CD4-positive, alpha-beta T cell (primary cell): ENCODE data around the gene SAC3D1. TPM values are rescaled to one million over a fixed set of nuclear protein-coding genes. Genes with fewer than 3 reads are reported as not detected.
A peak's percentile ranks its signal among the peaks of the same experiment; 100 is the strongest.

Experiments
- ATAC-seq: fragments of 200-7000 bp; cut with Tn5 transposase; one replicate; pipeline ENCODE4 v1.10.0; 2022; ENCODE audit warnings: mild to moderate bottlenecking; ENCODE audit not compliant: poor library complexity
- CTCF ChIA-PET: fragments of 350-600 bp; sonication (Branson Sonifier 250); formaldehyde crosslinking; loops from one replicate; lab custom pipeline; 2021; ENCODE audit warnings: antibody characterized with exemption, inconsistent platforms; lab: Charles Lee
- POLR2A ChIA-PET: fragments of 350-600 bp; sonication (Branson Sonifier 250); formaldehyde crosslinking; loops from one replicate; lab custom pipeline; 2021; ENCODE audit warnings: antibody characterized with exemption, inconsistent platforms; lab: Charles Lee
- DNase-seq, 14 experiments: peaks; one replicate each; pipeline ENCODE4 v3.0.0-alpha.2; 2013 to 2020; ENCODE audit warnings: mixed read lengths in 2 of 14
- H3K27ac ChIP-seq, 2 donors: one replicate each; pipeline versions ENCODE4 v1.5.1 to v1.7.0; 2013; ENCODE audit warnings: low read length in 2 of 2, low read depth in 1 of 2, mild to moderate bottlenecking in 1 of 2
- H3K27me3 ChIP-seq, 2 experiments: 1 replicate in 1 of 2; 2 replicates in 1 of 2; pipeline versions ENCODE4 v1.6.1 to v1.7.0; 2013; ENCODE audit warnings: low read length in 2 of 2, control low read depth in 1 of 2, mild to moderate bottlenecking in 1 of 2, moderate library complexity in 1 of 2; ENCODE audit not compliant: insufficient read depth in 2 of 2, control insufficient read depth in 1 of 2
- H3K36me3 ChIP-seq: one replicate; pipeline ENCODE4 v1.6.1; 2013; ENCODE audit warnings: low read length, control low read depth; ENCODE audit not compliant: insufficient read depth
- H3K4me1 ChIP-seq: one replicate; pipeline ENCODE4 v1.6.1; 2013; ENCODE audit warnings: low read length, control low read depth; ENCODE audit not compliant: insufficient read depth
- H3K4me3 ChIP-seq: one replicate; pipeline ENCODE4 v1.5.1; 2013; ENCODE audit warnings: mild to moderate bottlenecking, low read length, moderate library complexity
- H3K9me3 ChIP-seq, 2 experiments: 1 replicate in 1 of 2; 2 replicates in 1 of 2; pipeline versions ENCODE4 v1.6.1 to v1.7.0; 2013; ENCODE audit warnings: low read length in 2 of 2, mild to moderate bottlenecking in 2 of 2, control low read depth in 1 of 2, moderate library complexity in 1 of 2; ENCODE audit not compliant: control insufficient read depth in 1 of 2, insufficient read depth in 1 of 2
- H3K27ac Mint-ChIP-seq: one replicate; pipeline ENCODE4 v1.8.0; 2020; ENCODE audit warnings: mixed read lengths
- H3K27me3 Mint-ChIP-seq: one replicate; pipeline ENCODE4 v1.8.0; 2021; ENCODE audit warnings: mixed read lengths
- H3K36me3 Mint-ChIP-seq: one replicate; pipeline ENCODE4 v1.8.0; 2021; ENCODE audit warnings: low read depth, mixed read lengths
- H3K4me1 Mint-ChIP-seq: one replicate; pipeline ENCODE4 v1.8.0; 2021; ENCODE audit warnings: low read depth, mixed read lengths
- H3K4me3 Mint-ChIP-seq: one replicate; pipeline ENCODE4 v1.8.0; 2020; ENCODE audit warnings: mild to moderate bottlenecking, mixed read lengths
- H3K9me3 Mint-ChIP-seq: one replicate; pipeline ENCODE4 v1.8.0; 2020; ENCODE audit warnings: mixed read lengths
- intact Hi-C, 2 experiments: fragments of 100-400 bp; cut with DNase I in 1 of 2; cut with micrococcal nuclease in 1 of 2; formaldehyde crosslinking; loops; one replicate each; pipeline versions ENCODE4 v1.15.1 to v1.9.0; 2023 to 2025; cut with DNase I, micrococcal nuclease
- total RNA-seq, 174 experiments: library from RNA in 2 of 174; stranded (reverse) in 2 of 174; gene quantifications; one replicate each; pipeline ENCODE4 v1.2.3 and lab custom pipeline; 2021 to 2026
- TF ChIP-seq, protein P1 (sequence below): fragments of 200-600 bp; IDR thresholded peaks from one replicate; pipeline ENCODE4 v1.8.0; 2022; ENCODE audit warnings: antibody characterized with exemption, mild to moderate bottlenecking

The SAC3D1 gene
- total RNA-seq, 2 experiments from 2014 or later: 0.49 to 0.78 TPM

DNA sequence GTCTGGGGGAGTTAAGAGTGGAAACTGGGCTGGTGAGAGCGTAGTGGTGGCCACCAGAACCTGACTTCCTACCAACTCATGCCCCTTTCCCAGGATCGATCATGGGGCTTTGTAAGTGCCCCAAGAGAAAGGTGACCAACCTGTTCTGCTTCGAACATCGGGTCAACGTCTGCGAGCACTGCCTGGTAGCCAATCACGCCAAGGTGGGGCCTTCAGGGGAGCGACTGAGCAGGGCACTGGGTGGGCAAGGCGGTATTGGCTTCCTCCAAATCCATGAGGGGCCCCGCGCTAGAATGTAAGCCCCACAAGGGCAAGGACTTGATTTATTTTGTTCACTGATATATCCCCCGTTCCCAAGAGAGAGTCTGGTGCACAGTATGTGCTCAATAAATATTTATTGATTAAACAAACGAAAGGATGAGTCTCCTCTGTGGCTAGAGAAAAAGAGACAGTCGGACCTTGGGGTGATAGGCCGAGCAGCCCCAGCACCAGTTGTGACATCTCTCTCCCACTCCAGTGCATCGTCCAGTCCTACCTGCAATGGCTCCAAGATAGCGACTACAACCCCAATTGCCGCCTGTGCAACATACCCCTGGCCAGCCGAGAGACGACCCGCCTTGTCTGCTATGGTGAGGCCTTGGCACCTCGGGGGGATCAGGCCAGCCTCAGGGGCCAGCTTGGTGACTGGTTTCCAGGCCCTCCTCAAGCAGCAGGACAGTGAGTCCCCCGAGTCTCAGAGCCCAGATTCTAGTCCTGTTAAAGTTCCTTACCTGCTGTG is 43.8 kb downstream of the SAC3D1 start:
- CTCF ChIA-PET: interaction anchor here (0.9 to 1.0 kb wide), 2 partner anchors 33 to 71 kb away, joined by 3 to 4 read pairs; partner anchors contain the start of genes ARL2 and ZNHIT2
- no peak for ATAC-seq
- intact Hi-C loops: loop anchor here (1.0 to 10.0 kb wide), 9 partner anchors 12 to 1260 kb away; partner anchors contain the start of genes FAU (in 2 of the 2), MRPL49 (in 2 of the 2), VPS51 (in 2 of the 2) and ZNHIT2 (in 2 of the 2)
- peaks cover 33% of the 10 kb centered on the region for H3K4me1 Mint-ChIP-seq
- Histone ChIP-seq H3K4me1 (peaks cover 21% of the 10 kb centered on the region), H3K4me3 (peak overlapping the region; percentile 80), H3K27me3 (no peaks in the 10 kb centered on the region), H3K27ac (peak overlapping the region; percentile 86 to 97), H3K36me3 (peaks cover 50% of the 10 kb centered on the region), H3K9me3 (no peaks in the 10 kb centered on the region)
- H3K36me3 Mint-ChIP-seq: peaks cover 56% of the 10 kb centered on the region
- POLR2A ChIA-PET: interaction anchor here (0.9 to 2.9 kb wide), 4 partner anchors 14 to 50 kb away, joined by 3 to 16 read pairs (median 8); partner anchors contain the start of genes FAU, MRPL49, SAC3D1 and SYVN1
- DNase-seq: no peak
- TF ChIP-seq, protein P1, sequence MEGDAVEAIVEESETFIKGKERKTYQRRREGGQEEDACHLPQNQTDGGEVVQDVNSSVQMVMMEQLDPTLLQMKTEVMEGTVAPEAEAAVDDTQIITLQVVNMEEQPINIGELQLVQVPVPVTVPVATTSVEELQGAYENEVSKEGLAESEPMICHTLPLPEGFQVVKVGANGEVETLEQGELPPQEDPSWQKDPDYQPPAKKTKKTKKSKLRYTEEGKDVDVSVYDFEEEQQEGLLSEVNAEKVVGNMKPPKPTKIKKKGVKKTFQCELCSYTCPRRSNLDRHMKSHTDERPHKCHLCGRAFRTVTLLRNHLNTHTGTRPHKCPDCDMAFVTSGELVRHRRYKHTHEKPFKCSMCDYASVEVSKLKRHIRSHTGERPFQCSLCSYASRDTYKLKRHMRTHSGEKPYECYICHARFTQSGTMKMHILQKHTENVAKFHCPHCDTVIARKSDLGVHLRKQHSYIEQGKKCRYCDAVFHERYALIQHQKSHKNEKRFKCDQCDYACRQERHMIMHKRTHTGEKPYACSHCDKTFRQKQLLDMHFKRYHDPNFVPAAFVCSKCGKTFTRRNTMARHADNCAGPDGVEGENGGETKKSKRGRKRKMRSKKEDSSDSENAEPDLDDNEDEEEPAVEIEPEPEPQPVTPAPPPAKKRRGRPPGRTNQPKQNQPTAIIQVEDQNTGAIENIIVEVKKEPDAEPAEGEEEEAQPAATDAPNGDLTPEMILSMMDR: no peak
- peak overlapping the region; percentile 97 for H3K27ac Mint-ChIP-seq
- H3K27me3 Mint-ChIP-seq: no peaks in the 10 kb centered on the region
- H3K9me3 Mint-ChIP-seq: no peaks in the 10 kb centered on the region
- peak overlapping the region; percentile 98 for H3K4me3 Mint-ChIP-seq

DNA sequence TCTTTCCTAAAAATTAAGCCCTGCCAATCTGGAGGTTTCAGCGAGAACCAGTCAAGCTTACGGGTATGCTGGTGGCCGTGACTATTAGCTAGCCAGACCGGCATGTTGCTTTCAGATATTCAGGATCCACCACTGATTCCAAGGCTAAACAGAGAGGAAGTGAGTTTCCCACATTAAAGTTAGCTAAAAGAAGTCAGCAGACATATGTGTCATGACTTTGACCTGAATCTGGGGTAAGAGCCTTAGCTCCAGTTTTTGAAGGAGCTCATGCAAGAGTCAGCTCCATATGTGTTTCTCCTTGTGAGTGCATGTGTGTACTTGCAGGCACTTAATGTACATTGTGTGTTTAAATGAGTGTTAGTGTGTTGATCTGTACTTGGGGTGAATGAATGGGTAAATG is 44.4 kb downstream of the SAC3D1 start:
- H3K4me1 ChIP-seq: peaks cover 21% of the 10 kb centered on the region
- peak overlapping the region; percentile 97 for H3K27ac Mint-ChIP-seq
- peaks cover 50% of the 10 kb centered on the region for H3K36me3 ChIP-seq
- no peak overlapping the region for H3K4me3 ChIP-seq
- intact Hi-C loops: loop anchor here in 1 of 2 experiments (2.0 to 10.0 kb wide), 4 partner anchors 45 to 1259 kb away; partner anchors contain the start of genes B4GAT1, BRMS1, CDC42BPG and SAC3D1
- no peaks in the 10 kb centered on the region for H3K9me3 Mint-ChIP-seq
- peaks cover 33% of the 10 kb centered on the region for H3K4me1 Mint-ChIP-seq
- ChIA-PET CTCF (interaction anchor here (0.9 to 1.0 kb wide), 2 partner anchors 32 to 72 kb away, joined by 3 to 4 read pairs; partner anchors contain the start of genes ARL2 and ZNHIT2), POLR2A (interaction anchor here (0.9 to 2.9 kb wide), 4 partner anchors 13 to 49 kb away, joined by 3 to 16 read pairs (median 8); partner anchors contain the start of genes FAU, MRPL49, SAC3D1 and SYVN1)
- no peaks in the 10 kb centered on the region for H3K27me3 Mint-ChIP-seq
- no peaks in the 10 kb centered on the region for H3K27me3 ChIP-seq
- peak overlapping the region; percentile 98 for H3K4me3 Mint-ChIP-seq
- DNase-seq: no peak
- no peaks in the 10 kb centered on the region for H3K9me3 ChIP-seq
- no peak overlapping the region for H3K27ac ChIP-seq
- ATAC-seq: no peak
- peaks cover 57% of the 10 kb centered on the region for H3K36me3 Mint-ChIP-seq
- TF ChIP-seq, protein P1: no peak

DNA sequence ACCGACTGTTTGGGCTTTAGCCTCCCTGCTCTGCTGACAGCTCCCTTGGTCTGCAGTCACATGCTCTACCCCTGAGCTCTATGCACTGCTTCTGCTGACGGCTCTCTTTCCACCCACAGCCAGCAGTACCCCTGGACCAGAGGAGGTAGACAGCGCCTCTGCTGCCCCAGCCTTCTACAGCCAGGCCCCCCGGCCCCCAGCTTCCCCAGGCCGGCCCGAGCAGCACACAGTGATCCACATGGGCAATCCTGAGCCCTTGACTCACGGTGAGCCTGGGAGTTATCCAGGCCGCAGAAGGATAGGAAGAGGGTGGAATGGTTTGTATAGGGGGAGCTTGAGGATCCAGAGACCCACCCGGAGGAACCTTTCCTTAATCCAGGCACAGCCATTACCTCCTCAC is 45.8 kb downstream of the SAC3D1 start:
- no peaks in the 10 kb centered on the region for H3K27me3 ChIP-seq
- intact Hi-C loops: loop anchor here in 1 of 2 experiments (10.0 kb wide), 2 partner anchors 242 to 1258 kb away; partner anchors contain the start of genes B4GAT1, BRMS1 and CDC42BPG
- no peak overlapping the region for H3K27ac ChIP-seq
- peaks cover 21% of the 10 kb centered on the region for H3K4me1 ChIP-seq
- TF ChIP-seq, protein P1: no peak
- CTCF ChIA-PET: interaction anchor here (0.5 kb wide), 1 partner anchor 245 kb away, joined by 3 read pairs; no protein-coding TSS in a partner anchor
- no peak overlapping the region for H3K4me3 ChIP-seq
- no peaks in the 10 kb centered on the region for H3K9me3 Mint-ChIP-seq
- peaks cover 50% of the 10 kb centered on the region for H3K36me3 ChIP-seq
- peaks cover 33% of the 10 kb centered on the region for H3K4me1 Mint-ChIP-seq
- ATAC-seq: no peak
- H3K9me3 ChIP-seq: no peaks in the 10 kb centered on the region
- H3K27ac Mint-ChIP-seq: no peak overlapping the region
- H3K27me3 Mint-ChIP-seq: no peaks in the 10 kb centered on the region
- peak overlapping the region; percentile 25 for H3K4me3 Mint-ChIP-seq
- POLR2A ChIA-PET: interaction anchor here (1.0 to 2.9 kb wide), 4 partner anchors 9 to 48 kb away, joined by 3 to 16 read pairs (median 8); partner anchors contain the start of genes FAU, MRPL49, SYVN1 and VPS51
- H3K36me3 Mint-ChIP-seq: peaks cover 57% of the 10 kb centered on the region
- DNase-seq: no peak
